Measurements from ENCODE around the gene DIS3L2.
A peak's percentile ranks its signal among the peaks of the same experiment; 100 is the strongest.
"Not testable (repeated sequence)": the region's sequence is repeated elsewhere in the genome, so short reads cannot be mapped to it uniquely, and the experiment has no call there.

DIS3L2 gene

DNA sequence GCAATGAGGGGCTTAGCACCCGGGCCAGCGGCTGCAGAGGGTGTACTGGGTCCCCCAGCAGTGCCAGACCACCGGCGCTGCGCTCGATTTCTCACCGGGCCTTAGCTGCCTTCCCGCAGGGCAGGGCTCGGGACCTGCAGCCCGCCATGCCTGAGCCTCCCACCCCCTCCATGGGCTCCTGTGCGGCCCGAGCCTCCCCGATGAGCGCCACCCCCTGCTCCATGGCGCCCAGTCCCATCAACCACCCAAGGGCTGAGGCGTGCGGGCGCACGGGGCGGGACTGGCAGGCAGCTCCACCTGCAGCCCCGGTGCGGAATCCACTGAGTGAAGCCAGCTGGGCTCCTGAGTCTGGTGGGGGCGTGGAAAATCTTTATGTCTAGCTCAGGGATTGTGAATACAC lies 404.9 kb downstream of the DIS3L2 start:
- not testable (repeated sequence) for H3K4me3 ChIP-seq (ENCODE audit: low read depth, low read length)

DNA sequence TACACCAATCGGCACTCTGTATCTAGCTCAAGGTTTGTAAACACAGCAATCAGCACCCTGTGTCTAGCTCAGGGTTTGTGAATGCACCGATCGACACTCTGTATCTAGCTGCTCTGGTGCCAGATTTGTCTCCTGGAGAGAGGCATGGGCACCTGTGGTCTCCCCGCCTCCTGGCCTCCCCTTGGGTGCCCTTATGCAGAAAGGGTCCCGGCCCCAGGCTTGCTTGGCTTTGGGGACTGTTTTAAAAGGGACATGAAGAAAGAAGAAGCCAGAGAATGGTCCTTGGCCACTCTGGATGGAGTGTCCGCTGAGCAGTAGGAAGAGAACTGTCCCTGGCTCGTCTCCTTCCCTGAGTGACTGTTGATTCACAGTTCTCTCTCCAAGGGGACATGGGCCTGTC lies 405.5 kb downstream of the DIS3L2 start:
- no peak for DNase-seq (ENCODE audit: low read depth)
- no peak overlapping the region for H3K4me3 ChIP-seq (ENCODE audit: low read depth, low read length)

More for the DNA sequence above, 404.9 kb downstream of the DIS3L2 start:
- DNase-seq (ENCODE audit: low read depth) = not testable (repeated sequence)

DNA sequence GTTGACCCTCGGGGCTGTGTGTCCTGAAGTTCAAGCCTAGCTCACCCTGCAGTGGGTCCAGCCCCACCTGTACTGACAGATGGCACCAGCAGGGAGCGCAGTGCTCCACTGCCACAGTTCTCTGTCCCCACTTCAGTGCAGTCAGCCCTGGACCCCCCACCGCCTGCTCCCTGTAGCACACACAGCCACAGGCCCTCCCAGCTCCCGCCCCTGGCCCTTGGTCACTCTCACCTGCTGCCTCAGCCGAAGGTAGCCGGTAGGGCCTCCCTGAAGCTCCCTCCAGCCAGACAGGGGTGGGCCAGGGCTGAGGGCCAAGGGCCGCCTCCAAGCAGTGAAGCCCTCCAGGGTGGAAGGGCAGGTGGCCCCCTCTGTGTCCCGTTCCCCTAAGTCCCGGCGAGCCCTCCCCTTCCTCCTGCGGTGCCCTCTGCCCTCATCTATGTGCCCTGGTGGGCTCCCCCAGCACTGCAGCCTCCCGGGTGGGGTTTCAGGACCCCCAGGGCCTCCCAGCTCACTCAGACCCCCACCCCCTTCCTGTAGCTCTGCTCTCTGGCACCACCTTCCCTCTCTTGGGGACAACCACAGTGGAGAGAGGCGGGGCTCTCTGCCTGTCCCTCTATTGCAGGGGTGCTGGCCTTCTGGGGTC lies 406.2 kb downstream of the DIS3L2 start:
- no peak overlapping the region for H3K4me3 ChIP-seq (ENCODE audit: low read depth, low read length)
- no peak for DNase-seq (ENCODE audit: low read depth)

DNA sequence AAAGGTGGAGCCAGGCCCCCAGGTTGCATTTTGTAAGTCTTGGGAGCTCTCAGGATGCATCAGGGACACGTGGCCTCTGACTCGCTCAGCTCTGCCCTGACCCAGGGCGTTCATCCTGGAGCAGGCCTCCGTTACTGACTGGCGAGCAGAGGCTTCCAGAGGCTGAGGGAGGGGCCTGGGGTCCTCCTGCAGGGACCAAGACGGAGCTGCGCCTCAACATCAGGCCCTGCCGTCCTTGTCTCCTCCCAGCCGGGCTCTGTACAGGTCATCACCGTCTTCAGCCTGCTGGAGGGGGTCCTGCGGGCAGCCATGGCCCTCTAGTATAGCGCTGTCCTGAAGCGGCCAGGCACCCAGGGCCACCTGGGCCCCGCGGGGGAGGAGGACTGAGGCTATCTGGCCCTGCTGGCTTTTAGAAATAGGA lies 406.8 kb downstream of the DIS3L2 start:
- H3K4me3 ChIP-seq (ENCODE audit: low read depth, low read length) = no peak overlapping the region
- DNase-seq (ENCODE audit: low read depth) = no peak

DNA sequence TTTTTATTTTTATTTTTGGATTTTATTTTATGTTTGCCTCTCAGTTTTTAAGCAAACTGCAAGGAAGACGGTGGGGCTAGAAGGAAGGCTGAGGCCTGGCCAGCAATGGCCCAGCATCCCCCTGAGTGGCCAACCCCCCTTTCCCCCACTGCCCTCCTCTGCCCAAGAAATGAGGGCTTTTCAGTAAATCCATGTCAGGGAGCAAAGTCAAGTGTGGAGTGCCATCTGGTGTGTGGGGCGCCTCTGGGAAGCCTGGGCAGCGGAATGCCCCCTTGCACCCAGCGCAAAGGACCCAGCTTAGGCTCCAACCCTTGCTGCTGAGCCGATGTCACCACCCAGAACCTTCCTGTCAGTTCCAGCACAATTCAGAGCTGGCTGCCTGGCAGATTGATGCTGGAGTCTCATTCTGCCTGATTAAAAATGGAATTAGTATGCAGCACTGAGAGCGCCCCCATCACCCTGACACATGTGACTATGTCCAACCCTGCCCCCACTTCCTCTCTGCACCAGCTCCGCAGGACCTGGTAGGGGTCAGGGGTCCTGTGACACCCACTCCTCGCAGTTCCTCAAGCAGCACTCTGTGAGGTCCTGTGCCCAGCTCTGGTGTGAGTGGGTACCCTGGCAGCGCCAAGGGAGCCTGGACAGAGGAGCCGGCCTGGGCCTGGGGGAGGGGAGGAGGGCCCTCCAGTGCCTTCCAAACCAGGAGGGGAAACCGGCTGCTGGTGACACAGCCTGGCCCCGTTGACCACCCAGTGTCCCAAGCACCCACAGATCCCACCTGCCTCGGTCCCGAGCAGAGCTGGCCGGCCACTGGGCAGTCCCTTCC lies 407.8 kb downstream of the DIS3L2 start:
- no peak for DNase-seq (ENCODE audit: low read depth)
- H3K4me3 ChIP-seq (ENCODE audit: low read depth, low read length) = no peak overlapping the region

DNA sequence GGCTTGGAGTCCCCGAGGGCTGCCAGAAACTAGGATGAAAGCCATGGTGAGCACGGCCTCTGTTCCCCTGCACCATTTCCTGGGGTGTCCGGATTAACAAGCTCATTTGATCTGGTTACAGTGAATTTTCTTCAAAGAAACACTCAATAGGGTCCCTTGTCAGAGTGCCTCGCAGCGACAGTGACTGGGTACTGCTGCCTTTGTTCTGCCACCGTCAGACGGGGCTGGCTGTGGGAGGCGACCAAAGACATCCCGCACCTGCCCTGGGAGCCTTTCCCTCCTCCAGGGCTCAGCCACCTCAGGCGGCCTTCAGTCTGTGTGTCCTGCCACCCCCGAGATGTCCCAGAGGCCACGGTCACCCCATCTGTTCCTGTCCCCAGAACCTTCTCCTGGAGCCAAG lies 408.5 kb downstream of the DIS3L2 start:
- H3K4me3 ChIP-seq (ENCODE audit: low read depth, low read length); DNase-seq (ENCODE audit: low read depth): not testable (repeated sequence)

DNA sequence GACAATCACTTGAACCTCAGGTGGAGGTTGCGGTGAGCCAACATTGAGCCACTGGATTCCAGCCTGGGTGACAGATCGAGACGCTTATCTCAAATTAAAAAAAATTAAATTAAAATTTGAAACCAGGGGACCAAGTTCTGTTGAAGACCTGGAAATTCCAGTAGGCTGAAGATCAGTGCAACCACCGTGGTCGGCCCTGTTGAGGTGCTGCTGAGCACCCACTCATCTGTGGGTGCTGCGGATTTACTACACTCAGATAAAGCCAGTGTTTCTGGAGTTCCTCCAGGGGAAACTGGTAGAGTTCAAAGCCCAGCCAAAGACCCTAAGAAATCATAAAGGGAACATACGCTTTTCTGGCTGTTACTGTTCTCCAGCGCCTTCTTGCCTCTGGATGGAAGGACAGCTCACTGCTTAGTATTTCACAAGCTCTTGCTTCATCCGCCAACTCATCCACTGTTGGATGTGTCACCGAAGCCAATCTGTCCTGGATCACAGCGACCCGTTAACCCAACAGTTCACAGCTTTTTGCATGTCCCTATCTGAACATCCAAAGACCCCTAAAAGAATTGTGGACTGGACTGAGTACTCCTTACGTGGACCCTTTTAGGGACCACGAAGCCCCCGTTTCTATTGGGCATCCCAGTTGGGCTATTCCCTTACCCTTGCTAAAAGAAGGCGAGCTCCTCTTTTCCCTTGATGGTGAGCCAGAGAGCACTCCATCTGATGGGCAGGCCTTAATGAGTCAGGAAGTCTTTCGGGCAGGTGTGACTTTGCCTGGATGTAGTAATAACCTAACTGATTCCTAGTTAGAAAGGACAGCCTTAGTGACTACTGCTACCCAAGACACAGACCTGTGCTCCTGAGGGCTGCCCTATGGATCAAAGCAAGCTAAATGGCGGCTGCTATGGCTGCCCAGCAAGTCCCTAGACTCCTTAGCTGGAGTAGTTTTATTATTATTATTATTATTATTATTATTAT lies 411.0 kb downstream of the DIS3L2 start:
- no peak overlapping the region for H3K4me3 ChIP-seq (ENCODE audit: low read depth, low read length)
- peak; percentile 47 for DNase-seq (ENCODE audit: low read depth)

DNA sequence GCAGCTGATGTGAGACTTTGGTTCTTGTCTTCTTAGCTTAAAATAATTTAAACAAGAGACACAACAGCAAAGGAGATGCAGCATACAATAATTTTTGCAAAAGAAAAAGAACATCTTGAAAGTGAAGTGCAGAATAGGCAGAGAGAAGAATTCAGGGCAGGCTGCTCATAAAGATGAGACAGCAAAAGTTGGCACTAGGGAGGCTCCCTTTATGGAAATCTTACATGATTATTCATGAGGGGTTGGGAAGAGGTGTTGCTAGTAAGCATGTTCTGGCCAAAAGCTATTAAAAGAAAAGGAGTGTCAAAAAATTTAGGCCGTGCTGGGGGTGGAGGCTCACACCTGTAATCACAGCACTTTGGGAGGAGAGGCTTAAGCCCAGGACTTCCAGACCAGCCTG lies 412.8 kb downstream of the DIS3L2 start:
- no peak for DNase-seq (ENCODE audit: low read depth)
- no peak overlapping the region for H3K4me3 ChIP-seq (ENCODE audit: low read depth, low read length)

DNA sequence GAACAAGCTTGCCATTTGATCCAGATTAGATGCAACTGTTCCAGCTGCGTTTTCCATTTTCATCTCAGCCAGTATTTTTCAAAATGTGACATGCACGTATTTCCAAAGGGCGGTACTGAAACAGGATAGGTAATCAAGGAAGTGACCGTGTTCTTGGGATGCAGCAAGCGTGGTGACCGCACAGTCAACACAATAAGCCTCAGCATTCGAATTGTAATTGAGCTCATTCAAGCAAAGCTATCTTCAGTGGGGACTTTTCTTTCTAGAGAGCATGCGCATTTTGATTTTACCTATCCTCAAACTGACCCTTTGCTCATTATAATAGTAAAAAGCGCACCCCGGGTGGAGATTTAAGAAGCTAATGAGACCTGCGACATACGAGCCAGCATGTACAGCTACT lies 413.7 kb downstream of the DIS3L2 start:
- DNase-seq (ENCODE audit: low read depth) = no peak
- H3K4me3 ChIP-seq (ENCODE audit: low read depth, low read length) = no peak overlapping the region

DNA sequence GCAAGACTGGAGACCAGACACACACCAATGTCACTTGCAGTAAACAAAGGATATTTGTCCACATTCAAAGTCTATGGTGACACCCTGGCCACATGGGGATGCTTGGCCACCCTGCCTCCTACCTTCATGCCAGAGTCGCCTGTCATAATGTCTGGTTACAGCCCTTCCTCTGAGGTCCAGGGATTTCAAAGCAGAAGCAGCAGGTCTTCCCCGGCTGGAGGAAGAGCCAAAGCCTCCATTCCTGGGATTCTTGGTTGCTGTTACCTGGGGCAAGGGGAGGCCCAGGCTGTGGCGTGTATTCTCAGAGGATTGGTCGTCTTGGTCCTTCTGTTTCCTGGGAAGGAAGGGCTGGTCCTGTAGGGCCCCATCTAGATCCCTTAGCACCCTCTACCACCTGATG lies 414.7 kb downstream of the DIS3L2 start:
- H3K4me3 ChIP-seq (ENCODE audit: low read depth, low read length) = no peak overlapping the region
- no peak for DNase-seq (ENCODE audit: low read depth)

DNA sequence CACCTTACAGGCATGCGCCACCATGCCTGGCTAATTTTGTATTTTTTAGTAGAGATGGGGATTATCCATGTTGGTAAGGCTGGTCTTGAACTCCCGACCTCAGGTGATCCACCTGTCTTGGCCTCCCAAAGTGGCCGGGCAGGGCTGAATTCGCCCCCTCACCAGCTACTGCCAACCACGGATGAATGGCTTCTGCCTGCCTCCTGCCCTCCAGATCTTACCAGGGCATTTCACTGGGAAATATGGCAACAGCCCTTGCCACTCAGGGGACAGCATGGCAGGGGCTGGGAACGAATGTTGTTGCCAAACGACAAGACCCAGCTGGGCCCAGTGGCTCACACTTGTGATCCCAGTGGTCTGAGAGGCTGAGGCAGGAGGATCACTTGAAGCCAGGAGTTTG lies 415.2 kb downstream of the DIS3L2 start:
- H3K4me3 ChIP-seq (ENCODE audit: low read depth, low read length) = no peak overlapping the region
- no peak for DNase-seq (ENCODE audit: low read depth)

DNA sequence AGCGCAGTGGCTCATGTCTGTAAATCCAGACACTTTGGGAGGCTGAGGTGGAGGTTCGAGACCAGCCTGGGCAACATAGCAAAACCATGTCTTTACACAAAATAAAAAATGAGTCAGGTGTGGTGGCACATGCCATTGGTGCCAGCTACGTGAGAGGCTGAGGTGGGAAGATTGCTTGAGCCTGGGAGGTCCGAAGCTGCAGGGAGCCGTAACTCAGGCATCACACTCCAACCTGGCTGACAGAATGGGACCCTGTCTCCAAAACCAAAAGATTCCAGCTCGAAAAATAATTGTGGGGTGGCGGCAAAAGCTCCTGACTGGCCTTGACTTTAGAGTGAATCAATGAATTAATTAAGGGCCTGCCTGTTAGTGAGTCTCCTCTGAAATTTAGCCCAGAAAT lies 415.8 kb downstream of the DIS3L2 start:
- no peak overlapping the region for H3K4me3 ChIP-seq (ENCODE audit: low read depth, low read length)
- DNase-seq (ENCODE audit: low read depth) = no peak

DNA sequence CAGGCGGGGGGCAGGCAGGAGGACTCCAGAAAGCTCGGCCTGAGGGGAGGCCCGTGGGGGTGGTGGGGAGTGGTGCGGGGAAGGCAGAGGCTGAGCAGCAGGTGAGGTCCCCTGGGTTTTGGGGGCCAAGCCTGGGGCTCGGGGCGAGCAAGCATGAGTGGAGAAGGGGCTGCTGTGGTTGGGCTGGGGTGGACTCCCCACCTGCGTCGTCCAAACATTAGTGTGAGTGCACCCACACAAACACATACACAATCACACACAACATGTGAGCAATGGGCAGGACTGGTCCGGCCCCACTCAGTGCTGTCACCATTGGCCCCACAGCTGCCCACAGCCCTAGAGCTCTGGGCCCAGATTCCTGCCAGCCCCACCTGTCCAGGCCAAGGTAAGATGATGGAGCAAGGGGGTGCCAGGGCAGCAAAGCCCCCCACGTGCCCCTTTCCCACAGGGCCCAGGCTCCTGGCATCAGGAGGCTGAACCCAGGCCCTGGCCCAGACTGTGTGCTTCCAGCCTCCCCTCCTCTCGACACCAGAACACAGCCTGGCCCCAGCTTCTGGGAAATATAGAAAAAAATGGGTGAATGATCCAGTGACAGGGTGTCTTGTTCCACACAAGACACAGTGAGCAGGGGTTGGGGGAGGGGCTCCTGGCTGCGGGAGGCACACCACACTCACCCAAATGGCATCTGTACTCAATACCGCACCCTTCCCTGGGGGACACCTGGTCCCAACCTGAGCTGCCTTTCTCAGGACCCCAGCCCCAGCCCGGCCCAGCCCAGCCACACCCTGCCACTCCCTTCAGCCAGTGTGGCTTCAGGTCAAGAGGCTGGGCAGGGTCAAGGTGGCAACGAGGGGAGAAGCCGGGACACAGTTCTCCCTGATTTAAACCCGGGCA lies 416.6 kb downstream of the DIS3L2 start:
- DNase-seq (ENCODE audit: low read depth) = no peak
- no peak overlapping the region for H3K4me3 ChIP-seq (ENCODE audit: low read depth, low read length)

DNA sequence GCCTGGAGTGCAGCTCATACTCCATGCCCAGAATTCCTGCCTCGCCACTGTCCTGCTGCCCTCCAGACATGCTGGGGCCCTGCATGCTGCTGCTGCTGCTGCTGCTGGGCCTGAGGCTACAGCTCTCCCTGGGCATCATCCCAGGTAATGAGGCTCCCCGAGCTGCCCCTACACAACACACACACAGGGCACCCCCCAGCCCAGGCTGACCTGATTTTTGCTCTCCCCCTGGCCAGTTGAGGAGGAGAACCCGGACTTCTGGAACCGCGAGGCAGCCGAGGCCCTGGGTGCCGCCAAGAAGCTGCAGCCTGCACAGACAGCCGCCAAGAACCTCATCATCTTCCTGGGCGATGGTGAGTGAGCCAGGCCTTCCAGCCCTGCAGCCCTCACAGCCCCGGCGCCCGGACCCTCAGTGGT lies 417.2 kb downstream of the DIS3L2 start, which contains the start of gene ALPP:
Gene ALPP, plus strand, starts transcription at position 17 of the 417 bp plus-strand sequence. Its CDS starts 52 bp downstream, at position 69.
- H3K4me3 ChIP-seq (ENCODE audit: low read depth, low read length); DNase-seq (ENCODE audit: low read depth): not testable (repeated sequence)

DNA sequence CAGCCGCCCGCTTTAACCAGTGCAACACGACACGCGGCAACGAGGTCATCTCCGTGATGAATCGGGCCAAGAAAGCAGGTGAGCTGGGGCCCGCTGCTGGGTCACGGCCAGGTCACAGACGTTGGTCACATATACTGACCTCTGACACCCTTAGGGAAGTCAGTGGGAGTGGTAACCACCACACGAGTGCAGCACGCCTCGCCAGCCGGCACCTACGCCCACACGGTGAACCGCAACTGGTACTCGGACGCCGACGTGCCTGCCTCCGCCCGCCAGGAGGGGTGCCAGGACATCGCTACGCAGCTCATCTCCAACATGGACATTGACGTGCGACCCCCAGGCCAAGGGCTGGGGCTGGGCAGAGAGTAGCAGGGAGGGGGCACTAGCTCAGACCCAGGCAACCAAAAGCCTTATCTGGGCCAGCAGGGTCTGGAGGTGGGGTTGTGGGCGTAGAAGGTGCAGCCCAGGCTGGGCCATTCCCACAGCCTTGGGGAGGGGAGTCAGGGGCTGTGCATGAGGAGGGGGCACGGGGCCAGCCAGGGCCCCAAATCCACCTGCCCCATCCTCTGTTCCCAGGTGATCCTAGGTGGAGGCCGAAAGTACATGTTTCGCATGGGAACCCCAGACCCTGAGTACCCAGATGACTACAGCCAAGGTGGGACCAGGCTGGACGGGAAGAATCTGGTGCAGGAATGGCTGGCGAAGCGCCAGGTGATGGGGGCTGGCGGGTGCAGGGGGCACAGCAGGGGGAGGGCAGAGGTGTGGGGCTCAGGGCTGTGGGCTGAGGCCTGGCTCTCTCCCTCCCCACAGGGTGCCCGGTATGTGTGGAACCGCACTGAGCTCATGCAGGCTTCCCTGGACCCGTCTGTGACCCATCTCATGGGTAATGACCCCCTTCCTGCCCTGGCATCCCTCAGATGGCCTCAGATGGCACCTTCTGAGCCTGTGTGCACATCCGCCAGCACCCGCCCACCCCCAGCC lies 418.4 kb downstream of the DIS3L2 start:
- not testable (repeated sequence) for H3K4me3 ChIP-seq (ENCODE audit: low read depth, low read length)

DNA sequence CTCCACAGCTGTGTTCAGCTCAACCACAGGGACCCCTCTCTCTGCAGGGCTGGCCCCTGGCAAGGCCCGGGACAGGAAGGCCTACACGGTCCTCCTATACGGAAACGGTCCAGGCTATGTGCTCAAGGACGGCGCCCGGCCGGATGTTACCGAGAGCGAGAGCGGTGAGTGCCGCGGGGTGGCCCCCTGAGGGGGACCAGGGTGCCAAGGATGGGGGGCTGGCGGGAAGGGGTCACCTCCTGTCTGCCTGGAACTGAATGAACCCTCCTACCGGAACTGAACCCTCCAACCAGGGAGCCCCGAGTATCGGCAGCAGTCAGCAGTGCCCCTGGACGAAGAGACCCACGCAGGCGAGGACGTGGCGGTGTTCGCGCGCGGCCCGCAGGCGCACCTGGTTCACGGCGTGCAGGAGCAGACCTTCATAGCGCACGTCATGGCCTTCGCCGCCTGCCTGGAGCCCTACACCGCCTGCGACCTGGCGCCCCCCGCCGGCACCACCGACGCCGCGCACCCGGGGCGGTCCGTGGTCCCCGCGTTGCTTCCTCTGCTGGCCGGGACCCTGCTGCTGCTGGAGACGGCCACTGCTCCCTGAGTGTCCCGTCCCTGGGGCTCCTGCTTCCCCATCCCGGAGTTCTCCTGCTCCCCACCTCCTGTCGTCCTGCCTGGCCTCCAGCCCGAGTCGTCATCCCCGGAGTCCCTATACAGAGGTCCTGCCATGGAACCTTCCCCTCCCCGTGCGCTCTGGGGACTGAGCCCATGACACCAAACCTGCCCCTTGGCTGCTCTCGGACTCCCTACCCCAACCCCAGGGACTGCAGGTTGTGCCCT lies 419.9 kb downstream of the DIS3L2 start:
- not testable (repeated sequence) for H3K4me3 ChIP-seq (ENCODE audit: low read depth, low read length); DNase-seq (ENCODE audit: low read depth)

More for the DNA sequence above, 418.4 kb downstream of the DIS3L2 start:
- DNase-seq (ENCODE audit: low read depth) = not testable (repeated sequence)

Data from skeletal muscle cell (primary cell).